Measurements from ENCODE around the gene CYP3A5. TPM values are rescaled to one million over a fixed set of nuclear protein-coding genes. Genes with fewer than 3 reads are reported as not detected.

Gene CYP3A5
- total and polyA plus RNA-seq, 2 of the 8 experiments (the other 6 are each of a cell fraction or from before 2014, with no cell fraction given): 0.06 TPM; not detected in 1

- no peak overlapping the region for H4K5ac ChIP-seq (ENCODE audit: insufficient read length, low read depth, low read length)
- no peak overlapping the region for H2BK120ac ChIP-seq (replicated peaks; ENCODE audit: low read depth, low read length)
- no peak overlapping the region for H3K18ac ChIP-seq (ENCODE audit: extremely low read depth, low read length)
- H4K91ac ChIP-seq (replicated peaks; ENCODE audit: insufficient read length, low read length): no peak overlapping the region
- no peak overlapping the region for H3K27ac ChIP-seq (ENCODE audit: low read depth, low read length)
- TF ChIP-seq CBX5 (IDR thresholded peaks at IDR 0.05; ENCODE audit: low read depth, low read length) (no peak), ZNF274 (IDR thresholded peaks at IDR 0.05; ENCODE audit: borderline replicate concordance, extremely low read depth, low read length) (no peak), SRF (IDR thresholded peaks at IDR 0.05; ENCODE audit: low read depth, low read length) (no peak), BRCA1 (IDR thresholded peaks at IDR 0.05; ENCODE audit: low read depth, low read length) (no peak), KDM1A (IDR thresholded peaks at IDR 0.05; ENCODE audit: borderline replicate concordance, low read length) (no peak)
- 72% methylated on average over 2 of the region's 2 CpGs; no CpG with 5 or more reads in 1 of the 2 experiments for WGBS, 2 experiments (ENCODE audit: extremely low coverage in 1 of 2, insufficient coverage in 1 of 2, insufficient read length in 1 of 2, insufficient replicate concordance in 2 of 2, low coverage in 1 of 2, low lambda C conversion rate in 2 of 2, missing lambda C conversion rate in 1 of 2)
- H3K23ac ChIP-seq (ENCODE audit: insufficient read length): no peak overlapping the region
- no peak overlapping the region for H2BK20ac ChIP-seq (ENCODE audit: low read length)
- ChIA-PET POLR2A (ENCODE audit: partially characterized antibody) (no interaction called here), CTCF (ENCODE audit: partially characterized antibody) (no interaction called here)
- no peak for FAIRE-seq
- no peak for DNase-seq (ENCODE audit: low read depth in 1 of 2, low spot score in 2 of 2)
- H2AK5ac ChIP-seq (ENCODE audit: low read depth, low read length): no peak overlapping the region
- no peak overlapping the region for H3K4me3 ChIP-seq (ENCODE audit: extremely low read depth in 1 of 4, insufficient read depth in 2 of 4, low read depth in 3 of 4, low read length in 4 of 4)
- H4K8ac ChIP-seq (ENCODE audit: extremely low read depth, insufficient read depth, low read length): no peak overlapping the region
- no peaks in the 10 kb centered on the region for H3K79me2 ChIP-seq (ENCODE audit: control insufficient read depth in 1 of 2, insufficient read depth in 2 of 2, low read length in 2 of 2)
- no peak overlapping the region for H2BK12ac ChIP-seq (ENCODE audit: low read depth, low read length)
- no peak overlapping the region for H2BK15ac ChIP-seq (ENCODE audit: low read length)
- H3K9me3 ChIP-seq (ENCODE audit: insufficient read depth in 2 of 2, low read depth in 1 of 2, low read length in 1 of 2): peaks cover 12 to 28% of the 10 kb centered on the region in 2 experiments; a peak in 3 of 4 replicates
- H3K9ac ChIP-seq (replicated peaks in 1 of 4; ENCODE audit: extremely low read depth in 1 of 4, low read depth in 3 of 4, low read length in 3 of 4): no peak overlapping the region
- H3K79me1 ChIP-seq (ENCODE audit: low read depth, low read length): no peaks in the 10 kb centered on the region
- no peak overlapping the region for H3K4me2 ChIP-seq (ENCODE audit: insufficient read depth in 1 of 2, low read depth in 2 of 2, low read length in 2 of 2)
- no peaks in the 10 kb centered on the region for H3K36me3 ChIP-seq (ENCODE audit: control insufficient read depth in 2 of 4, insufficient read depth in 4 of 4, low read length in 3 of 4)
- no peaks in the 10 kb centered on the region for H3K4me1 ChIP-seq (replicated peaks in 1 of 4; ENCODE audit: control insufficient read depth in 3 of 4, insufficient read depth in 4 of 4, low read length in 3 of 4)
- no peak overlapping the region for H3K4ac ChIP-seq (replicated peaks; ENCODE audit: insufficient read length, low read depth, low read length)
- H2AFZ ChIP-seq (ENCODE audit: low read length): no peak overlapping the region
- no peaks in the 10 kb centered on the region for H4K20me1 ChIP-seq (replicated peaks in 1 of 2; ENCODE audit: control insufficient read depth in 1 of 2, insufficient read depth in 2 of 2, low read length in 2 of 2)
- H3K27me3 ChIP-seq (replicated peaks in 1 of 4; ENCODE audit: control insufficient read depth in 3 of 4, extremely low read depth in 1 of 4, insufficient read depth in 3 of 4, low read length in 3 of 4): no peaks in the 10 kb centered on the region
- H3K56ac ChIP-seq (replicated peaks; ENCODE audit: insufficient read length, low read depth, low read length): no peak overlapping the region
- H3K14ac ChIP-seq (ENCODE audit: insufficient read length): no peak overlapping the region
- H2BK5ac ChIP-seq (ENCODE audit: low read depth, low read length): no peak overlapping the region
- H3K23me2 ChIP-seq (ENCODE audit: low read depth, low read length): no peaks in the 10 kb centered on the region
Observed at GRCh38 chr7:99709260-99709659, 29.5 kb upstream of the CYP3A5 start.

Measured in H1 (cell line).